ENCODE measurements around the gene ZNF385D.

Gene ZNF385D

GRCh38 chr3:21466476-21466875 is 284.5 kb downstream of the ZNF385D start:
- no peak overlapping the region for H3K4me3 ChIP-seq (ENCODE audit: low read depth, low read length)
- no peak for TF ChIP-seq CTCF (IDR thresholded peaks at IDR 0.05; ENCODE audit: low read depth, low read length)
- peak; percentile 9 for DNase-seq (ENCODE audit: low read depth, low spot score)
- in situ Hi-C loops (cut with HindIII; ENCODE audit: low sequenced_read_pairs) = no loop called here

GRCh38 chr3:21464746-21465145 is 286.3 kb downstream of the ZNF385D start:
- in situ Hi-C loops (cut with HindIII; ENCODE audit: low sequenced_read_pairs) = no loop called here
- TF ChIP-seq CTCF (IDR thresholded peaks at IDR 0.05; ENCODE audit: low read depth, low read length) = no peak
- DNase-seq (ENCODE audit: low read depth, low spot score) = no peak
- H3K4me3 ChIP-seq (ENCODE audit: low read depth, low read length) = no peak overlapping the region

GRCh38 chr3:21463319-21463718 is 287.7 kb downstream of the ZNF385D start:
- H3K4me3 ChIP-seq (ENCODE audit: low read depth, low read length) = no peak overlapping the region
- in situ Hi-C loops (cut with HindIII; ENCODE audit: low sequenced_read_pairs) = no loop called here
- DNase-seq (ENCODE audit: low read depth, low spot score) = no peak
- TF ChIP-seq CTCF (IDR thresholded peaks at IDR 0.05; ENCODE audit: low read depth, low read length) = no peak

GRCh38 chr3:21462141-21462540 is 288.9 kb downstream of the ZNF385D start:
- in situ Hi-C loops (cut with HindIII; ENCODE audit: low sequenced_read_pairs) = no loop called here
- no peak for TF ChIP-seq CTCF (IDR thresholded peaks at IDR 0.05; ENCODE audit: low read depth, low read length)
- no peak overlapping the region for H3K4me3 ChIP-seq (ENCODE audit: low read depth, low read length)
- DNase-seq (ENCODE audit: low read depth, low spot score) = no peak

GRCh38 chr3:21457084-21457483 is 293.9 kb downstream of the ZNF385D start:
- in situ Hi-C loops (cut with HindIII; ENCODE audit: low sequenced_read_pairs) = no loop called here
- DNase-seq (ENCODE audit: low read depth, low spot score) = no peak
- no peak overlapping the region for H3K4me3 ChIP-seq (ENCODE audit: low read depth, low read length)
- TF ChIP-seq CTCF (IDR thresholded peaks at IDR 0.05; ENCODE audit: low read depth, low read length) = no peak

GRCh38 chr3:21449738-21450137 is 301.3 kb downstream of the ZNF385D start:
- no peak for DNase-seq (ENCODE audit: low read depth, low spot score)
- H3K4me3 ChIP-seq (ENCODE audit: low read depth, low read length) = no peak overlapping the region
- in situ Hi-C loops (cut with HindIII; ENCODE audit: low sequenced_read_pairs) = no loop called here
- no peak for TF ChIP-seq CTCF (IDR thresholded peaks at IDR 0.05; ENCODE audit: low read depth, low read length)
